Chondrocyte (in vitro differentiated cells): Measurements from ENCODE around the gene SVOPL. TPM values are rescaled to one million over a fixed set of nuclear protein-coding genes. Genes with fewer than 3 reads are reported as not detected.
A peak's percentile ranks its signal among the peaks of the same experiment; 100 is the strongest.

Source experiments
- DNase-seq: peaks from one replicate; pipeline ENCODE4 v3.0.0; 2021; ENCODE audit warnings: mixed read lengths, low spot score
- H3K27ac Mint-ChIP-seq: one replicate; pipeline ENCODE4 v1.8.0; 2021; ENCODE audit warnings: mild to moderate bottlenecking, moderate library complexity, mixed read lengths; ENCODE audit not compliant: unreplicated experiment
- H3K27me3 Mint-ChIP-seq: 2 replicates; pipeline ENCODE4 v1.8.0; 2021; ENCODE audit warnings: low read depth, mixed read lengths
- H3K36me3 Mint-ChIP-seq: 2 replicates; pipeline ENCODE4 v1.8.0; 2021; ENCODE audit warnings: low read depth, mixed read lengths
- H3K4me1 Mint-ChIP-seq: 2 replicates; pipeline ENCODE4 v1.8.0; 2021; ENCODE audit warnings: low read depth, mild to moderate bottlenecking, mixed read lengths
- H3K4me3 Mint-ChIP-seq: one replicate; pipeline ENCODE4 v1.8.0; 2021; ENCODE audit warnings: mild to moderate bottlenecking, moderate library complexity, mixed read lengths; ENCODE audit not compliant: unreplicated experiment
- H3K9me3 Mint-ChIP-seq: 2 replicates; pipeline ENCODE4 v1.8.0; 2021; ENCODE audit warnings: low read depth, mixed read lengths
- total RNA-seq: library from RNA; stranded (reverse); gene quantifications from 3 replicates; pipeline ENCODE4 v1.2.1, GENCODE V29; 2021
- TF ChIP-seq, protein P1 (sequence below): fragments of 200-600 bp; sonication (generic); IDR thresholded peaks from 2 replicates; pipeline ENCODE4 v1.5.0; 2021; ENCODE audit warnings: antibody characterized with exemption, mild to moderate bottlenecking, moderate library complexity

The SVOPL gene
- total RNA-seq, 1 donor from 2014 or later, result not detected

DNA sequence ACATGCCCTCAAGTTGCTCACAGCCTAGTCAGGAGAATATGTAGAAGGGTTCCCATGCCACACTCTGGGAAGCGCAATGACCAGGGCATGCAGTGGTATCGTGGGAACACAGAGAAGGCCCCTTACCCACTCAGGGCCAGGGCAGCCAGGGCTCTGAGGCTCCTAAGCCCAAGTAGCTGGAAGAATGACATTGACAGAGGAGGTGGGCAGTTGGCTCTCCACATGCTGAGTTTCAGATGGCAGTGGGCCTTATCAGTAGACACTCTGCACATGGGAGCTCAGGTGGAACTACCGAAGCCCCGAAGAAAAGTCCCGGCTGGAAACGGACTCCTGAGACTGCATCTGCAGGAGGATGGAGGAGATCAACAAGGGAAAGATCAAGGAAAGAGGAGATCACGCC lies 15.7 kb upstream of the SVOPL start:
- H3K9me3 Mint-ChIP-seq, result no peaks in the 10 kb centered on the region
- H3K27me3 Mint-ChIP-seq, result peaks cover 6% of the 10 kb centered on the region
- peaks cover 12% of the 10 kb centered on the region for H3K4me1 Mint-ChIP-seq
- peaks cover 2% of the 10 kb centered on the region for H3K36me3 Mint-ChIP-seq
- no peak overlapping the region for H3K4me3 Mint-ChIP-seq
- DNase-seq, result peak; percentile 61
- TF ChIP-seq, protein P1, sequence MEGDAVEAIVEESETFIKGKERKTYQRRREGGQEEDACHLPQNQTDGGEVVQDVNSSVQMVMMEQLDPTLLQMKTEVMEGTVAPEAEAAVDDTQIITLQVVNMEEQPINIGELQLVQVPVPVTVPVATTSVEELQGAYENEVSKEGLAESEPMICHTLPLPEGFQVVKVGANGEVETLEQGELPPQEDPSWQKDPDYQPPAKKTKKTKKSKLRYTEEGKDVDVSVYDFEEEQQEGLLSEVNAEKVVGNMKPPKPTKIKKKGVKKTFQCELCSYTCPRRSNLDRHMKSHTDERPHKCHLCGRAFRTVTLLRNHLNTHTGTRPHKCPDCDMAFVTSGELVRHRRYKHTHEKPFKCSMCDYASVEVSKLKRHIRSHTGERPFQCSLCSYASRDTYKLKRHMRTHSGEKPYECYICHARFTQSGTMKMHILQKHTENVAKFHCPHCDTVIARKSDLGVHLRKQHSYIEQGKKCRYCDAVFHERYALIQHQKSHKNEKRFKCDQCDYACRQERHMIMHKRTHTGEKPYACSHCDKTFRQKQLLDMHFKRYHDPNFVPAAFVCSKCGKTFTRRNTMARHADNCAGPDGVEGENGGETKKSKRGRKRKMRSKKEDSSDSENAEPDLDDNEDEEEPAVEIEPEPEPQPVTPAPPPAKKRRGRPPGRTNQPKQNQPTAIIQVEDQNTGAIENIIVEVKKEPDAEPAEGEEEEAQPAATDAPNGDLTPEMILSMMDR, result no peak
- H3K27ac Mint-ChIP-seq, result no peak overlapping the region

DNA sequence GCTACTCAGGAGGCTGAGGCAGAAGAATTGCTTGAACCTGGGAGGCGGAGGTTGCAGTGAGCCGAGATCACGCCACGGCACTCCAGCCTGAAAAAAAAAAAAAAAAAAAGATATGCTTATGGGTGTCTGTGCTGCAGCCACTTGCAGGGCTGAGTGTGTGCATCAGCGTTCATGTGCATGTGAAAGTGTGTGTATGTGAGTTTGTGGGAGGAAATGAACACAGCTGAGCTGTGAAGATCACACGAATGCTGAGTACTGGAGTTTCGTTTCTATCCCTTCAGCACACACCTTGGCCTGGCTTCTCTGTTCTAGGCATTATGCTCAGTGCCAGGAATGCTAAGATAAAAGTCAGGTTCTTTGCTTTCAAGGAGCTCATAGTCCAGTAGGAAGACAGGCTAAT lies 12.0 kb upstream of the SVOPL start:
- Mint-ChIP-seq H3K9me3 (no peaks in the 10 kb centered on the region), H3K4me1 (peaks cover 16% of the 10 kb centered on the region), H3K27ac (no peak overlapping the region), H3K4me3 (no peak overlapping the region), H3K36me3 (peaks cover 2% of the 10 kb centered on the region), H3K27me3 (peaks cover 6% of the 10 kb centered on the region)
- TF ChIP-seq, protein P1, result no peak
- peak; percentile 1 for DNase-seq

DNA sequence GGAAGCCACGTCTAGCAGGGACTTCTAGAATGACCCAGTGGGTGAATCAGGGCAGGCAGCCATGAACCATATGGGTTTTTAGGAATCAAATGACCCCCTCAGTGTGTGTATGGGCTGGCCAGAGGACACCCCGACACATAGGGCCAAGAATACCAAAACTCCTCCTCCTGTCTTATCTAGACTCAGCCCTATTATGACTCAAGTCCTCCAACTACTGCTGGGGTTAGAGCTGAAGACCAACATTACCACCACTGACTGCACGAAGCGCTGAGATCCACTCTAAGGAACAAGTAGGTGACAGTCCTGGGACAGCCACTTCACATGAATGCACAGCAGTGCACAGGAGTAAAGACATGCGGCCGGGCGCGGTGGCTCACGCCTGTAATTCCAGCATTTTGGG lies 11.5 kb upstream of the SVOPL start:
- H3K4me1 Mint-ChIP-seq, result peaks cover 11% of the 10 kb centered on the region
- H3K4me3 Mint-ChIP-seq, result no peak overlapping the region
- DNase-seq, result peak; percentile 29
- no peak overlapping the region for H3K27ac Mint-ChIP-seq
- peaks cover 2% of the 10 kb centered on the region for H3K36me3 Mint-ChIP-seq
- TF ChIP-seq, protein P1, result no peak
- peaks cover 6% of the 10 kb centered on the region for H3K27me3 Mint-ChIP-seq
- H3K9me3 Mint-ChIP-seq, result no peaks in the 10 kb centered on the region

DNA sequence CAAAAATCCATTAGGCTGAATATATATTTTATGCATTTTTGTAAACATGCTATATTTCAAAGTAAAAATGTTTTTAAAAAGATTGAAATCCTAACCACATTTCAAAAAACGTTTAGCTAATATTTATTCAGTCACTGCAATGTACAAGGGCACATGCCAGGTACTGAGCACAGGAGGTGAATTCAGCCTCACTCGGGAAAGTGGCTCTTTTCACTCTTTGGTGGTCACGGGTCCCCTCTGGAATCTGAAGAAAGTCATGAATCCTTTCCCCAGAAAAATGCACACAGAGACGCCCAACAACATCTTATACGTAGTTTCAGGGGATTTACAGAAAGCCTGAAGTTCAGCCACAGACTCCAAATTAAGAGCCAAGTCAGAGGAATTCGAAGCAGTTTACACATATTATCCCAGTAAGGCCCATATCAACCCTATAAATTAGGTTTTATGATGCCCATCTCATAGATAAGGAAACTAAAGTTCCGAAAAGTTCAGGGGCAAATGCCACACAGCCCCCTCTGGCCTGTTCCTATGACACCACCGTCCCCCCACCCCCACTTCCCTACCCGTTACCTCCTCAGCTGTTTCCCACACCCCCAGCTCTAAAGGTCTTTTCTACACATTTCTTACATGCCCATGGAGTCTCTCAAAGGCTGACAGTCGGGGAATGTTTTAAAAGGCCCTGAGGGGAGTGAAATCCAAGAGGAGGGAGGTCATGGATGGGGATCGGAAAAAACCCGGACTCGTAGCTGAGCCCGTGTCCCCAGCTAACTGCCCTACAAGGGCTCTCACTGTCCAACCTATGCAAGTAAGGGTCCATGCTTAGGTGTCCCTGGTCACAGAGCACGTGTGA lies 9.6 kb upstream of the SVOPL start:
- no peak overlapping the region for H3K4me3 Mint-ChIP-seq
- no peaks in the 10 kb centered on the region for H3K36me3 Mint-ChIP-seq
- no peak for DNase-seq
- TF ChIP-seq, protein P1, result no peak
- peak overlapping the region; percentile 80 for H3K27ac Mint-ChIP-seq
- peaks cover under 1% of the 10 kb centered on the region for H3K27me3 Mint-ChIP-seq
- peaks cover 10% of the 10 kb centered on the region for H3K4me1 Mint-ChIP-seq
- no peaks in the 10 kb centered on the region for H3K9me3 Mint-ChIP-seq

DNA sequence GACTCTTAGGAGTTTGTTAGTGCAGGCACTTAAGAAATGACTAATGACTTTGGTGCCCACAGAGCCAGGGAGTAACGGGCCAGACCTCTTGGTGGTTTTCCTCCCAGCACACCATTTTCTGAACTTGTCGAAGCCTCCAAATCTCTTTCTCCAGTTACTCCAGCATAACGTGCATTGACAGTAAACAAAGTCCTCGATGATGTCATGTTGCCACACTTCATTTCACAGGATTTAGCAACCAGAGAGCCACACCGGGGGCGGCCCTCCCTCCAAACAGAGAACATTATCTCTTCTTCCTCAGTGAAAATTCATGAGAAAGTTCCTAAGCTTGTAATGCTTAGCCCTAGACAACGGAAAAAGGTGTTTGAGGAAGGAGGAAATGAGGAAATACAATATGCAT lies 4.0 kb upstream of the SVOPL start:
- Mint-ChIP-seq H3K27ac (no peak overlapping the region), H3K36me3 (no peaks in the 10 kb centered on the region), H3K27me3 (no peaks in the 10 kb centered on the region), H3K4me1 (no peaks in the 10 kb centered on the region), H3K9me3 (no peaks in the 10 kb centered on the region), H3K4me3 (no peak overlapping the region)
- DNase-seq, result no peak
- TF ChIP-seq, protein P1, result no peak
